IMR-90 (cell line): Measurements from ENCODE around the gene STAT3.

Source experiments
- BHLHE40 ChIP-seq: fragments of 150-350 bp; IDR thresholded peaks from 2 replicates; pipeline ENCODE4 v1.6.1; 2016; ENCODE audit warnings: mild to moderate bottlenecking, low read depth, low read length
- CEBPB ChIP-seq: IDR thresholded peaks from 2 replicates; pipeline ENCODE4 v1.6.1; 2012; ENCODE audit warnings: low read depth, low read length, improper control_type of control experiment
- FOS ChIP-seq: fragments of 150-350 bp; IDR thresholded peaks from 2 replicates; pipeline ENCODE4 v1.6.1; 2016; ENCODE audit warnings: low read depth, low read length
- MAFK ChIP-seq: IDR thresholded peaks from 2 replicates; pipeline ENCODE4 v1.6.1; 2012; ENCODE audit warnings: low read depth, low read length, improper control_type of control experiment
- MAZ ChIP-seq: IDR thresholded peaks from 2 replicates; pipeline ENCODE4 v1.6.1; 2012; ENCODE audit warnings: low read depth, mild to moderate bottlenecking, low read length, improper control_type of control experiment, moderate library complexity, borderline replicate concordance
- MXI1 ChIP-seq: IDR thresholded peaks from 2 replicates; pipeline ENCODE4 v1.6.1; 2012; ENCODE audit warnings: low read depth, mild to moderate bottlenecking, low read length, moderate library complexity, borderline replicate concordance
- POLR2A ChIP-seq: IDR thresholded peaks from 2 replicates; pipeline ENCODE4 v1.6.1; 2012; ENCODE audit warnings: mild to moderate bottlenecking, low read depth, low read length
- RAD21 ChIP-seq: IDR thresholded peaks from 2 replicates; pipeline ENCODE4 v1.6.1; 2012; ENCODE audit warnings: low read length, improper control_type of control experiment
- RFX5 ChIP-seq: IDR thresholded peaks from 2 replicates; pipeline ENCODE4 v1.8.0; 2012; ENCODE audit warnings: low read depth, mild to moderate bottlenecking, low read length, moderate library complexity
- SMC3 ChIP-seq: fragments of 150-350 bp; IDR thresholded peaks from 2 replicates; pipeline ENCODE4 v1.6.1; 2016; ENCODE audit warnings: low read depth, mild to moderate bottlenecking, antibody characterized with exemption, low read length, moderate library complexity
- TF ChIP-seq, protein P1 (sequence below): conservative IDR thresholded peaks from 2 replicates; pipeline ENCODE4 v1.5.1; 2012; ENCODE audit warnings: mild to moderate bottlenecking, low read depth, low read length, improper control_type of control experiment
- TF ChIP-seq, protein P2 (sequence below): fragments of 150-350 bp; IDR thresholded peaks from 2 replicates; pipeline ENCODE4 v1.6.1; 2016; ENCODE audit warnings: low read depth, mild to moderate bottlenecking, low read length, moderate library complexity, borderline replicate concordance
- TF ChIP-seq, protein P3 (sequence below): fragments of 150-350 bp; IDR thresholded peaks from 2 replicates; pipeline ENCODE4 v1.6.1; 2017; ENCODE audit warnings: mild to moderate bottlenecking, antibody characterized with exemption, low read length, low read depth

DNA sequence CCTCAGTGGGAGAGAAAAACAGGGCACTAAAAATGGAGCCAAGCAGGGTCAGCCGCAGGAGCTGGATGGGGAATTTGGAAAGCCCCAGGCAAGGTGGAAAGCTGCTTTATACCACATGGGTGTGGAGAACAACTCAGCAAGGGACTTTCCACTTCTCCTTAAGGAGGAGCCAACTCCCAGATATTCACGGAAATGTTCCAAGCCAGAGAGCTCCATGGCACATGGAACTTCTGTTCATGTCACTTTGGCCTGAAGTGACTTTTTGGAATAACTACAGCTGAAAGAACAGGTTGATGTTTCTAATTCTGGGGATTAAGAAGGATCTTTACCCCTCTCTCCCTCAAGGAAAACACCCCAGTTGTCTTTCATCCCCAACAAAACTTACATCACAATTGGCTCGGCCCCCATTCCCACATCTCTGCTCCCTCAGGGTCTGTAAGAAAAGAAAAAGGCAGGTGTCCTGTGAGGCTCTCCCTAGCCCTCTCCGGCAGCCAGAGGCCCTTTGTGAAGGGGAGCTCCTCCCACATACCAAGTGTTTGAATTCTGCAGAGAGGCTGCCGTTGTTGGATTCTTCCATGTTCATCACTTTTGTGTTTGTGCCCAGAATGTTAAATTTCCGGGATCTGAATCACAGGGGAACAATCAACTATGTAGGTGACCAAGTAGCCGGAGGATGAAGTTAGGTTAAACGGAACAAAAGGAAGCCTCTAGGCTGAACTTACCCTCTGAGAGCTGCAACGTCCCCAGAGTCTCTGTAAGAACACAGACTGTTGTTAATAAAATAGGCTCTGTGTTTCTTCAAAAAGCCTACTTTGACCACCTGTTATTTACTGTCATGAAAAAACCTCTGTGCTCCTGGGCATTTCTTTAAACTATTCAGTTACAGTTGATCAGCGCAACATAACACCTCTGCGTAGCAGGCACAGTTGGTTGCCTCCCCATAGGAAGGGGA lies 58.9 kb downstream of the STAT3 start:
- TF ChIP-seq, protein P1, sequence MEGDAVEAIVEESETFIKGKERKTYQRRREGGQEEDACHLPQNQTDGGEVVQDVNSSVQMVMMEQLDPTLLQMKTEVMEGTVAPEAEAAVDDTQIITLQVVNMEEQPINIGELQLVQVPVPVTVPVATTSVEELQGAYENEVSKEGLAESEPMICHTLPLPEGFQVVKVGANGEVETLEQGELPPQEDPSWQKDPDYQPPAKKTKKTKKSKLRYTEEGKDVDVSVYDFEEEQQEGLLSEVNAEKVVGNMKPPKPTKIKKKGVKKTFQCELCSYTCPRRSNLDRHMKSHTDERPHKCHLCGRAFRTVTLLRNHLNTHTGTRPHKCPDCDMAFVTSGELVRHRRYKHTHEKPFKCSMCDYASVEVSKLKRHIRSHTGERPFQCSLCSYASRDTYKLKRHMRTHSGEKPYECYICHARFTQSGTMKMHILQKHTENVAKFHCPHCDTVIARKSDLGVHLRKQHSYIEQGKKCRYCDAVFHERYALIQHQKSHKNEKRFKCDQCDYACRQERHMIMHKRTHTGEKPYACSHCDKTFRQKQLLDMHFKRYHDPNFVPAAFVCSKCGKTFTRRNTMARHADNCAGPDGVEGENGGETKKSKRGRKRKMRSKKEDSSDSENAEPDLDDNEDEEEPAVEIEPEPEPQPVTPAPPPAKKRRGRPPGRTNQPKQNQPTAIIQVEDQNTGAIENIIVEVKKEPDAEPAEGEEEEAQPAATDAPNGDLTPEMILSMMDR = no peak
- TF ChIP-seq POLR2A (no peak), SMC3 (no peak), MAZ (no peak), MXI1 (no peak), RFX5 (no peak), FOS (no peak), CEBPB (no peak), MAFK (no peak), RAD21 (no peak), BHLHE40 (no peak)
- TF ChIP-seq, protein P2, sequence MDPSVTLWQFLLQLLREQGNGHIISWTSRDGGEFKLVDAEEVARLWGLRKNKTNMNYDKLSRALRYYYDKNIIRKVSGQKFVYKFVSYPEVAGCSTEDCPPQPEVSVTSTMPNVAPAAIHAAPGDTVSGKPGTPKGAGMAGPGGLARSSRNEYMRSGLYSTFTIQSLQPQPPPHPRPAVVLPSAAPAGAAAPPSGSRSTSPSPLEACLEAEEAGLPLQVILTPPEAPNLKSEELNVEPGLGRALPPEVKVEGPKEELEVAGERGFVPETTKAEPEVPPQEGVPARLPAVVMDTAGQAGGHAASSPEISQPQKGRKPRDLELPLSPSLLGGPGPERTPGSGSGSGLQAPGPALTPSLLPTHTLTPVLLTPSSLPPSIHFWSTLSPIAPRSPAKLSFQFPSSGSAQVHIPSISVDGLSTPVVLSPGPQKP = no peak
- TF ChIP-seq, protein P3, sequence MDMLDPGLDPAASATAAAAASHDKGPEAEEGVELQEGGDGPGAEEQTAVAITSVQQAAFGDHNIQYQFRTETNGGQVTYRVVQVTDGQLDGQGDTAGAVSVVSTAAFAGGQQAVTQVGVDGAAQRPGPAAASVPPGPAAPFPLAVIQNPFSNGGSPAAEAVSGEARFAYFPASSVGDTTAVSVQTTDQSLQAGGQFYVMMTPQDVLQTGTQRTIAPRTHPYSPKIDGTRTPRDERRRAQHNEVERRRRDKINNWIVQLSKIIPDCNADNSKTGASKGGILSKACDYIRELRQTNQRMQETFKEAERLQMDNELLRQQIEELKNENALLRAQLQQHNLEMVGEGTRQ = no peak
